ENCODE data around the gene NHEJ1.
"Not testable (repeated sequence)": the region's sequence is repeated elsewhere in the genome, so short reads cannot be mapped to it uniquely, and the experiment has no call there.

NHEJ1 gene

GRCh38 chr2:219160186-219161017 is at the start of gene NHEJ1:
NHEJ1 (minus strand) TSS chr2:219160815; CDS start chr2:219158362, 2,453 bp downstream.
- peak; percentile 96 for DNase-seq (ENCODE audit: low spot score)

GRCh38 chr2:219209236-219210195 is 48.9 kb upstream of the NHEJ1 start:
- no peak for DNase-seq (ENCODE audit: low spot score)

- DNase-seq (ENCODE audit: low spot score): no peak
These were observed 47.5 kb upstream of the NHEJ1 start for GRCh38 chr2:219207884-219208740.

GRCh38 chr2:219207134-219207883 is 46.7 kb upstream of the NHEJ1 start:
- DNase-seq (ENCODE audit: low spot score): no peak

GRCh38 chr2:219206328-219207133 is 45.9 kb upstream of the NHEJ1 start, which contains the start of gene ZFAND2B:
ZFAND2B (plus strand) TSS chr2:219206782; CDS start chr2:219206988, 206 bp downstream.
- peak; percentile 98 for DNase-seq (ENCODE audit: low spot score)

- no peak for DNase-seq (ENCODE audit: low spot score)
These were observed 45.3 kb upstream of the NHEJ1 start for GRCh38 chr2:219205981-219206327.

GRCh38 chr2:219205165-219205538 is 44.5 kb upstream of the NHEJ1 start:
- no peak for DNase-seq (ENCODE audit: low spot score)

GRCh38 chr2:219204425-219205164 is 44.0 kb upstream of the NHEJ1 start:
- no peak for DNase-seq (ENCODE audit: low spot score)

- not testable (repeated sequence) for DNase-seq (ENCODE audit: low spot score)
These were observed 40.7 kb upstream of the NHEJ1 start for GRCh38 chr2:219201331-219201730.

GRCh38 chr2:219200502-219201326 is 40.1 kb upstream of the NHEJ1 start:
- not testable (repeated sequence) for DNase-seq (ENCODE audit: low spot score)

GRCh38 chr2:219199470-219200211 is 39.0 kb upstream of the NHEJ1 start:
- DNase-seq (ENCODE audit: low spot score): no peak

GRCh38 chr2:219198974-219199373 is 38.4 kb upstream of the NHEJ1 start:
- no peak for DNase-seq (ENCODE audit: low spot score)

GRCh38 chr2:219197388-219197787 is 36.8 kb upstream of the NHEJ1 start:
- DNase-seq (ENCODE audit: low spot score): no peak

- DNase-seq (ENCODE audit: low spot score): peak; percentile 15
These were observed 26.3 kb upstream of the NHEJ1 start for GRCh38 chr2:219186754-219187456.

- DNase-seq (ENCODE audit: low spot score): no peak
These were observed 23.5 kb upstream of the NHEJ1 start for GRCh38 chr2:219184121-219184520.

- DNase-seq (ENCODE audit: low spot score): no peak
These were observed 22.6 kb upstream of the NHEJ1 start for GRCh38 chr2:219183151-219183772.
